Mucosa of descending colon (tissue), 3 donors: ENCODE data around the gene TNS2. TPM values are rescaled to one million over a fixed set of nuclear protein-coding genes. Genes with fewer than 3 reads are reported as not detected.

ENCODE experiments used
- ATAC-seq: fragments of 200-7000 bp; cut with Tn5 transposase; one replicate; pipeline ENCODE4 v1.9.1; 2020; ENCODE audit warnings: mild to moderate bottlenecking, moderate library complexity
- DNase-seq, 3 donors: peaks; one replicate each; pipeline ENCODE4 v3.0.0-alpha.2; 2020
- H3K36me3 ChIP-seq: fragments of 200-600 bp; one replicate; pipeline ENCODE4 v1.8.0; 2021; ENCODE audit warnings: low read depth, mild to moderate bottlenecking
- H3K4me1 ChIP-seq: fragments of 200-600 bp; one replicate; pipeline ENCODE4 v1.8.0; 2021; ENCODE audit warnings: low read depth, mild to moderate bottlenecking
- H3K4me3 ChIP-seq: fragments of 200-600 bp; one replicate; pipeline ENCODE4 v1.8.0; 2021; ENCODE audit warnings: mild to moderate bottlenecking
- H3K9me3 ChIP-seq: fragments of 200-600 bp; one replicate; pipeline ENCODE4 v1.8.0; 2021; ENCODE audit warnings: mild to moderate bottlenecking
- CTCF ChIP-seq: fragments of 200-600 bp; IDR thresholded peaks from one replicate; pipeline ENCODE4 v1.8.0; 2022; ENCODE audit warnings: antibody characterized with exemption, mild to moderate bottlenecking
- intact Hi-C, 2 donors: fragments of 100-400 bp; cut with DNase I in 1 of 2; cut with micrococcal nuclease in 1 of 2; formaldehyde crosslinking; loops; one replicate each; pipeline versions ENCODE4 v1.11.0 to v1.11.1; 2022; cut with DNase I, micrococcal nuclease
- microRNA-seq: library from miRNA; unstranded; fragments of <30 nt; microRNA quantifications from one replicate; pipeline ENCODE4, GENCODE V29; 2019
- total RNA-seq, 3 donors: library from RNA; stranded (reverse); fragmentation: NEBNext Ultra II Directional in 2 of 3; extraction: Animal tissue kit (Norgen Biotek cat#: 25700) in 2 of 3; gene quantifications; one replicate each; pipeline versions ENCODE4 v1.2.1 to v1.2.4, GENCODE V29; 2021 to 2023
- donor health status: DM: no; HTN: no; CAD: no; lungs with moderate emphysema.
- donor health status: DM: no; HTN: no; CAD: no.
- donor health status: DM: no; HTN: yes; CAD: no.

The TNS2 gene
- total RNA-seq, 3 donors from 2014 or later = 22.6 to 119 (median 51.9) TPM

- TF ChIP-seq CTCF = no peak
- Histone ChIP-seq H3K4me1 (no peaks in the 10 kb centered on the region), H3K4me3 (no peak overlapping the region), H3K9me3 (no peaks in the 10 kb centered on the region), H3K36me3 (no peaks in the 10 kb centered on the region)
- no peak for DNase-seq
- intact Hi-C loops = no loop called here
- no peak for ATAC-seq
Observed at GRCh38 chr12:53113136-53113705, 63.4 kb downstream of the TNS2 start.

DNA sequence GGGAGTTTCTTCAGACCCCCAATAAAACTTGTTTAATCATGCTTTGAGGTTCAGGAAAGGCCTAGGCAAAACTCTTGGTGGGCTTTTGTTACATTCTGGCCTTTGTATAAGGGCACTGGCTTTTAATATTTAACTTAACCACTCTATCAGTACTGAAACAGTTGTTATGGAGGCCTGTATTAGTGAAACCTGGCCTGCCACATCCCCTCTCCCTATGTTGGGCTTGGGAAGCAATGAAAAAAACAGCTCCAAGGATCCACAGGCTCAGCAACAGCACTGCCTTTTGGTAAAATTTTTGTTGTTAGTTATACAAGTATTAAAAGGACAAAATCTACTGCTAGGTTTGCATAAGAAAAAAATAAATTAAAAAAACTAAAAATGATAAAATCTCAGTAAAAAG lies 64.1 kb downstream of the TNS2 start:
- no peak overlapping the region for H3K4me3 ChIP-seq
- DNase-seq = no peak
- ATAC-seq = no peak
- H3K4me1 ChIP-seq = no peaks in the 10 kb centered on the region
- intact Hi-C loops = no loop called here
- no peaks in the 10 kb centered on the region for H3K9me3 ChIP-seq
- no peaks in the 10 kb centered on the region for H3K36me3 ChIP-seq
- no peak for TF ChIP-seq CTCF

Small RNA genes within 50 kb of the gene (microRNA-seq; reads per million reads assigned to microRNA genes)
- gene MIR6757 = not detected

Other genes with a start within 250 kb of the TNS2 start
- not detected for gene KRT4, start 235.9 kb upstream of the TNS2 start, total RNA-seq
- gene KRT79, start 215.8 kb upstream of the TNS2 start, total RNA-seq = not detected
- gene KRT78, start 201.1 kb upstream of the TNS2 start, total RNA-seq = not detected
- 1,000 to 10,000 TPM; 1,334 to 4,222 (median 3,664) TPM for gene KRT8, start 145.0 kb upstream of the TNS2 start, total RNA-seq
- 1,000 to 10,000 TPM in 1 of 3 donors, 100 to 1,000 TPM in 2; 296 to 1,063 (median 953) TPM for gene KRT18, start 100.9 kb upstream of the TNS2 start, total RNA-seq
- 100 to 1,000 TPM; 341 to 535 (median 345) TPM for gene EIF4B, start 43.6 kb upstream of the TNS2 start, total RNA-seq
- gene SPRYD3, start 29.3 kb downstream of the TNS2 start, total RNA-seq = 10 to 100 TPM; 27.3 to 51.0 (median 32.5) TPM
- gene IGFBP6, start 47.6 kb downstream of the TNS2 start, total RNA-seq = 10 to 100 TPM in 2 of 3 donors, 1 to 10 TPM in 1; 10.0 to 93.4 (median 27.1) TPM
- under 1 TPM in 1 of 3 donors, not detected in 2; 0.41 TPM for gene SOAT2, start 53.4 kb downstream of the TNS2 start, total RNA-seq
- gene ZNF740, start 130.7 kb downstream of the TNS2 start, total RNA-seq = 10 to 100 TPM; 26.1 to 52.9 (median 46.0) TPM
- 10 to 100 TPM; 23.4 to 44.4 (median 38.7) TPM for gene CSAD, start 130.9 kb downstream of the TNS2 start, total RNA-seq
- gene ITGB7, start 157.2 kb downstream of the TNS2 start, total RNA-seq = 10 to 100 TPM in 1 of 3 donors, 1 to 10 TPM in 2; 6.2 to 13.8 (median 7.3) TPM
- gene RARG, start 182.1 kb downstream of the TNS2 start, total RNA-seq = 10 to 100 TPM; 10.7 to 35.3 (median 16.9) TPM
- 10 to 100 TPM in 1 of 3 donors, 1 to 10 TPM in 2; 4.5 to 13.1 (median 5.8) TPM for gene ESPL1, start 218.2 kb downstream of the TNS2 start, total RNA-seq
- gene PFDN5, start 245.5 kb downstream of the TNS2 start, total RNA-seq = 100 to 1,000 TPM; 262 to 390 (median 268) TPM
- 10 to 100 TPM; 35.4 to 54.9 (median 38.0) TPM for gene MYG1, start 249.6 kb downstream of the TNS2 start, total RNA-seq